ENCODE measurements around the gene HAPLN2. TPM values are rescaled to one million over a fixed set of nuclear protein-coding genes. Genes with fewer than 3 reads are reported as not detected.

The HAPLN2 gene
- total and polyA plus RNA-seq, 12 donors = 0.17 to 3.1 (median 1.1) TPM; not detected in 4

DNA sequence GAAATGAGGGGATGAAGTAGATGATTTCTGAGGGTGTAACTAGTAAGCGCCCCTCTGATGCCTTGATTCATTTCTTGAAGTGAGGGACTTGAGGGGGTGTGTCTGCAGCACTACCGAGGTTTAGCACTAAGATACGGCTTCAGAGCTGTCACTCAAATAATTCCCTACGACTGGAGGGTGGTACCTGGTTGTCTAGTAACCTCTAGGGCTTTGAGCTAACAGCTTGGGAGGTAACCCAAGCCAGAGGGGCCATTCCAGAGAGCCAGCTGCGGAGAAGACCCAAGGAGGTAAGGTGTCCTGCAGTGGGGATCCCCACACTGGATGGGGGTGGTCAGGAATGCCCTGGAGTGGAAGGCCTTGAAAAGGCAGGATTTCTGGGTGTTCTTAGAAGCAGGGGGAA is 39.7 kb upstream of the HAPLN2 start, which contains the start of gene TTC24:
Gene TTC24, plus strand, starts transcription at position 252 of the 400 bp plus-strand sequence. CDS start 1,642 bp downstream, outside the sequence.
- Histone ChIP-seq H3K4me1 (replicated peaks in 1 of 2) (no peaks in the 10 kb centered on the region), H3K4me3 (no peak within 1 kb of the TSS), H3K9me3 (replicated peaks in 1 of 3) (no peaks in the 10 kb centered on the region), H3K36me3 (replicated peaks in 1 of 2) (no peaks in the 10 kb centered on the region), H3K27ac (no peak within 1 kb of the TSS), H3K27me3 (no peaks in the 10 kb centered on the region)
- WGBS, 4 donors = 78 to 90% (median 78%) methylated on average over 5 of the region's 5 CpGs
- no peak for TF ChIP-seq POLR2A (IDR thresholded peaks at IDR 0.05)
- TF ChIP-seq, protein P1, sequence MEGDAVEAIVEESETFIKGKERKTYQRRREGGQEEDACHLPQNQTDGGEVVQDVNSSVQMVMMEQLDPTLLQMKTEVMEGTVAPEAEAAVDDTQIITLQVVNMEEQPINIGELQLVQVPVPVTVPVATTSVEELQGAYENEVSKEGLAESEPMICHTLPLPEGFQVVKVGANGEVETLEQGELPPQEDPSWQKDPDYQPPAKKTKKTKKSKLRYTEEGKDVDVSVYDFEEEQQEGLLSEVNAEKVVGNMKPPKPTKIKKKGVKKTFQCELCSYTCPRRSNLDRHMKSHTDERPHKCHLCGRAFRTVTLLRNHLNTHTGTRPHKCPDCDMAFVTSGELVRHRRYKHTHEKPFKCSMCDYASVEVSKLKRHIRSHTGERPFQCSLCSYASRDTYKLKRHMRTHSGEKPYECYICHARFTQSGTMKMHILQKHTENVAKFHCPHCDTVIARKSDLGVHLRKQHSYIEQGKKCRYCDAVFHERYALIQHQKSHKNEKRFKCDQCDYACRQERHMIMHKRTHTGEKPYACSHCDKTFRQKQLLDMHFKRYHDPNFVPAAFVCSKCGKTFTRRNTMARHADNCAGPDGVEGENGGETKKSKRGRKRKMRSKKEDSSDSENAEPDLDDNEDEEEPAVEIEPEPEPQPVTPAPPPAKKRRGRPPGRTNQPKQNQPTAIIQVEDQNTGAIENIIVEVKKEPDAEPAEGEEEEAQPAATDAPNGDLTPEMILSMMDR (IDR thresholded peaks at IDR 0.05) = no peak
- no peak for DNase-seq
- intact Hi-C loops (cut with DNase I) = no loop called here

DNA sequence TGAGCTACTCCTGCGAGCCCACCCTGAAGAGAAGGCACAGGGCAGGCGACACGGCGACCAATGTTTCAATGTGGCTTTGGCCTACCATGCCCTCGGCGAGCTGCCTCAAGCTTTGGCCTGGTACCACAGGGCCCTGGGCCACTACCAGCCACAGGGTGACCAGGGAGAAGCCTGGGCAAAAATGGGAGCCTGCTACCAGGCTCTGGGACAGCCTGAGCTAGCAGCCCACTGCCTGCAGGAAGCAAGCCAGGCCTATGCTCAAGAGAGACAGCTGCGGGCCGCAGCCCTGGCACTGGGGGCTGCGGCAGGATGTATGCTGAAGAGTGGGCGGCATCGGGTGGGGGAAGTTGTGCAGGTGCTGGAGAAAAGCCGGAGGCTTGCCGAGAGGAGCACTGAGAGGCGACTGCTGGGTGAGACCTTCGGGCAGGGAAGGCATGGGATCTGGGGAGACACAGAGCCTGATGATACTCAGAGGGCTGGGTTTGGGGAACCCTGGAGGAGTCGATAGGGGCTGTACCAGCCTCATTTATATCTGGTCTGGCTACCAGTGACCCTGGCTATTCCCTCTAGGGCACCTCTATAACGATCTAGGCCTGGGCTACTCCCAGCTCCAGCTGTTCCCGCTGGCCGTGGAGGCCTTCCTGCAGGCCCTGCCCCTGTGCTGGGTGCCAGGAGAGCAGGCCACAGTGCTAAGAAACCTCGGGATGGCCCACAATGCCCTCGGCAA is 37.4 kb upstream of the HAPLN2 start:
- TF ChIP-seq POLR2A (IDR thresholded peaks at IDR 0.05) = no peak
- TF ChIP-seq, protein P1 (IDR thresholded peaks at IDR 0.05) = no peak
- Histone ChIP-seq H3K9me3 (replicated peaks in 1 of 3) (no peaks in the 10 kb centered on the region), H3K4me1 (replicated peaks in 1 of 2) (no peaks in the 10 kb centered on the region), H3K36me3 (replicated peaks in 1 of 2) (no peaks in the 10 kb centered on the region), H3K4me3 (no peak overlapping the region), H3K27ac (no peak overlapping the region), H3K27me3 (no peaks in the 10 kb centered on the region)
- whole genome bisulfite sequencing, 4 donors = 71 to 95% (median 80%) methylated on average over 12 to 21 of the region's 21 CpGs
- DNase-seq = no peak
- intact Hi-C loops (cut with DNase I) = no loop called here

DNA sequence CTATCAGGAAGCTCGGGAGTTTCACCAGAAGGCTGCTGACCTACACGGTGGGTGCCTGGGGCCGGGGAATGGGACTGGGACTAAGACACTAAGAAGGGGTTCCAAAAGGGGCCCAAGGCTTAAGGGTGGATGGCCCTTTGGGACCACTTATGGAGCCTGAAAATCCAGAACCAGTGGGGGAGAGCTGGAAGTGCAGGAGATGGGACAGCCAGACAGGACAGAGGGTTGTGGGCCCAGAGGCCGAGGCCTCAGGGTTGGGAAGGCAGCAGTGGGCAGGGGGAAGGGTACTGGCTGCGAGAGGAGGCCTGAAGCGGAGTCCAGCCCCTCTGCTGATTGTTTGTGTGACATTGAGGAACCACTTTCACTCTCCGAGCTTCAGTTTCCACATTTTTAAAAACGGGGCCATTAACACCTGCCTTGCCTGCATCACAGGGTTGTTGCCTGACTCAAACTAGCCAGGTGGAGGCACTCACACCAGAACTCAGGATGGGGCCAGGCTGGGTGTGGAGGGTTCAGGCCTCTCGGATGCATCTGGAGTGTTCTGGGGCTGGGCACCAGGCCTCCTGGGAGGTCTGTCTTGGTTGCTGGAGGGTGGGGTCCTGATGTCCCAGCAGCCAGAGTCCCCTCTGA is 36.7 kb upstream of the HAPLN2 start:
- H3K9me3 ChIP-seq (replicated peaks in 1 of 3) = no peaks in the 10 kb centered on the region
- TF ChIP-seq POLR2A (IDR thresholded peaks at IDR 0.05) = no peak
- TF ChIP-seq, protein P1 (IDR thresholded peaks at IDR 0.05) = no peak
- intact Hi-C loops (cut with DNase I) = no loop called here
- H3K4me3 ChIP-seq = no peak overlapping the region
- WGBS, 4 donors = 64 to 80% (median 76%) methylated on average over 5 to 9 of the region's 9 CpGs
- no peak for DNase-seq
- H3K27ac ChIP-seq = no peak overlapping the region
- H3K4me1 ChIP-seq (replicated peaks in 1 of 2) = no peaks in the 10 kb centered on the region
- H3K27me3 ChIP-seq = no peaks in the 10 kb centered on the region
- H3K36me3 ChIP-seq (replicated peaks in 1 of 2) = no peaks in the 10 kb centered on the region

DNA sequence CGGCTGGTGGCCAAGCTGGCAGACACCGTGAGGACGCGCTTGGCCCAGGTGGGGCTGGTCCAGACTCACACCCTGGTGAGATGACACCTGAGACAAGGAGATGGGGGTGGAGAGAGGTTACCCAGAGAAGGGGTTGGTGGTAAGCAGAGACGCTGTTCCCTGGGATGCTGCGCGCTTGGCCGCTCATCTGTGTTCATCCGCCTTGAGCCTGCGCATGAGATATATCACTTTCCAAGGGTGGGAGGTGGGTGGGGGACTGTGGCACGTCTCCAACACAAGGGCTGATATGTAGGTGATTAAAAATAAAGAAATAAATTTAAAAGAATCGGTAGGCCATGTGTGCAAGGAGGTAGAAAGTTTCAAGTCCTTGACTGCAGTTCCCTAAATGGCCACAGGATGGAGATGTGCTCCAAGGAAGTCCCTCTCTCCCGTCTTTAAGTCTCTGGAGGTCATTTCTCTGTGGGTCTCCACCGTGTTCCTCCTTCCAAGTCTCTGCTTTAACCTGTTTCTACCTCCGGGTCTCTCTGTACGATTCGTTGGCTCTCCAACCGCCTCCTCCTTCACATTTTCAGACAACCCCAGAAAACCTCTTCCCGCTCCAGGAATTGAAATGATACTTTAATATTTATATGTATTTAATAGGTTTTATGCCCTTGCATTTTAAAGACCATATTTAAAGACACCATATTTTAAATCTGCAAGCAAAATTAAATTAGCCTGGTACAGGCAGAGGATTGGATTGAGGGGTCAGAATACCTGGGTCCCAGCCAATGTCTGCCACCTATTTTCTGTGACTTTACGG is 35.2 kb upstream of the HAPLN2 start:
- WGBS, 4 donors = 49 to 53% (median 51%) methylated on average over 20 of the region's 20 CpGs
- Histone ChIP-seq H3K27me3 (no peaks in the 10 kb centered on the region), H3K27ac (no peak overlapping the region), H3K4me3 (no peak overlapping the region), H3K9me3 (replicated peaks in 1 of 3) (no peaks in the 10 kb centered on the region), H3K36me3 (replicated peaks in 1 of 2) (no peaks in the 10 kb centered on the region), H3K4me1 (replicated peaks in 1 of 2) (no peaks in the 10 kb centered on the region)
- DNase-seq = peak; percentile 65 to 90 (median 79)
- intact Hi-C loops (cut with DNase I) = no loop called here
- no peak for TF ChIP-seq POLR2A (IDR thresholded peaks at IDR 0.05)
- TF ChIP-seq, protein P1 (IDR thresholded peaks at IDR 0.05) = peak; percentile 86 to 94 (median 90)

Data from adrenal gland (tissue), 12 donors.